Measurements from ENCODE around the gene TAS2R9.

TAS2R9 gene

GRCh38 chr12:10759657-10760056 is 50.3 kb downstream of the TAS2R9 start:
- no peak for DNase-seq (ENCODE audit: low read depth)
- H3K4me3 ChIP-seq (replicated peaks; ENCODE audit: low read depth, low read length): no peak overlapping the region
- TF ChIP-seq, protein P1, sequence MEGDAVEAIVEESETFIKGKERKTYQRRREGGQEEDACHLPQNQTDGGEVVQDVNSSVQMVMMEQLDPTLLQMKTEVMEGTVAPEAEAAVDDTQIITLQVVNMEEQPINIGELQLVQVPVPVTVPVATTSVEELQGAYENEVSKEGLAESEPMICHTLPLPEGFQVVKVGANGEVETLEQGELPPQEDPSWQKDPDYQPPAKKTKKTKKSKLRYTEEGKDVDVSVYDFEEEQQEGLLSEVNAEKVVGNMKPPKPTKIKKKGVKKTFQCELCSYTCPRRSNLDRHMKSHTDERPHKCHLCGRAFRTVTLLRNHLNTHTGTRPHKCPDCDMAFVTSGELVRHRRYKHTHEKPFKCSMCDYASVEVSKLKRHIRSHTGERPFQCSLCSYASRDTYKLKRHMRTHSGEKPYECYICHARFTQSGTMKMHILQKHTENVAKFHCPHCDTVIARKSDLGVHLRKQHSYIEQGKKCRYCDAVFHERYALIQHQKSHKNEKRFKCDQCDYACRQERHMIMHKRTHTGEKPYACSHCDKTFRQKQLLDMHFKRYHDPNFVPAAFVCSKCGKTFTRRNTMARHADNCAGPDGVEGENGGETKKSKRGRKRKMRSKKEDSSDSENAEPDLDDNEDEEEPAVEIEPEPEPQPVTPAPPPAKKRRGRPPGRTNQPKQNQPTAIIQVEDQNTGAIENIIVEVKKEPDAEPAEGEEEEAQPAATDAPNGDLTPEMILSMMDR (IDR thresholded peaks at IDR 0.05; ENCODE audit: low read length, missing control alignments): no peak

Data from fibroblast of pulmonary artery (primary cell).